Prostate gland (tissue), 2 donors: ENCODE measurements around the gene SRGAP1.

Source experiments
- POLR2A ChIP-seq: fragments of 450-650 bp; IDR thresholded peaks from one replicate; pipeline ENCODE4 v1.6.1; 2016; ENCODE audit warnings: antibody characterized with exemption, mild to moderate bottlenecking
- TF ChIP-seq, protein P1 (sequence below), 4 experiments: fragments of 200-600 bp in 2 of 4; fragments of 450-650 bp in 2 of 4; sonication (generic) in 2 of 4; IDR thresholded peaks; 1 replicate in 3 of 4; 2 replicates in 1 of 4; pipeline ENCODE4 v1.5.1; 2016 to 2019; ENCODE audit warnings: antibody characterized with exemption in 4 of 4, mild to moderate bottlenecking in 2 of 4, moderate library complexity in 2 of 4

DNA sequence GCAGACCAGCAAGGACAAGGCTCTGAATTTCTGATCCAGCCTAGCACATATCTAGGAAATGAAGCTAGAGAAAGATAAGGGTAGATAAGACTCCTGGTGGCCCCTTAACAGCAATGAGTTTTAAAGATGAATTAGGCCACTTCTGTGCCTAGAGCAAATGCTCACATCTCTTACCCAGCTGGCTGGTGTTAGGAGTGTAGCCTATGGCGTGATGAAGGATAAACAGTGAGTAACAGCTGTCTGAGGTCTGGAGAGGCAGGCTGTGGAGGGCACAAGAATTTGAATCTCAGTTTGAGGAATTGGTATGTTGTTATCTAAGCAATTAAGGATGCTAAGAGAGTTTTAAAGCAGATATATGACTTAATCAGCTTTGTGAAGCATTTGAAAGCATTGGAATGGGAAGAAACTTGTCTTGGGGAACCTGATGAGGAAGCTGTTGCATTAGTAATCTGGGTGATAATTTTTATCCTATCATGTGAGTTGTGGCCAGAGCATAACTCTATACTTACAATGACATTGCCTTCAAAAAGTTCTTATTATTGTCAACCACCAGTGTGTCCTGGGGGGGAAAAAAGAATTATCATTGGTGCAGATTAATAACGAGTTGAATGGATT, 161.8 kb downstream of the SRGAP1 start:
- no peak for TF ChIP-seq POLR2A
- TF ChIP-seq, protein P1, sequence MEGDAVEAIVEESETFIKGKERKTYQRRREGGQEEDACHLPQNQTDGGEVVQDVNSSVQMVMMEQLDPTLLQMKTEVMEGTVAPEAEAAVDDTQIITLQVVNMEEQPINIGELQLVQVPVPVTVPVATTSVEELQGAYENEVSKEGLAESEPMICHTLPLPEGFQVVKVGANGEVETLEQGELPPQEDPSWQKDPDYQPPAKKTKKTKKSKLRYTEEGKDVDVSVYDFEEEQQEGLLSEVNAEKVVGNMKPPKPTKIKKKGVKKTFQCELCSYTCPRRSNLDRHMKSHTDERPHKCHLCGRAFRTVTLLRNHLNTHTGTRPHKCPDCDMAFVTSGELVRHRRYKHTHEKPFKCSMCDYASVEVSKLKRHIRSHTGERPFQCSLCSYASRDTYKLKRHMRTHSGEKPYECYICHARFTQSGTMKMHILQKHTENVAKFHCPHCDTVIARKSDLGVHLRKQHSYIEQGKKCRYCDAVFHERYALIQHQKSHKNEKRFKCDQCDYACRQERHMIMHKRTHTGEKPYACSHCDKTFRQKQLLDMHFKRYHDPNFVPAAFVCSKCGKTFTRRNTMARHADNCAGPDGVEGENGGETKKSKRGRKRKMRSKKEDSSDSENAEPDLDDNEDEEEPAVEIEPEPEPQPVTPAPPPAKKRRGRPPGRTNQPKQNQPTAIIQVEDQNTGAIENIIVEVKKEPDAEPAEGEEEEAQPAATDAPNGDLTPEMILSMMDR (IDR thresholded peaks at IDR 0.05): no peak
